Testis (tissue), 3 donors: Measurements from ENCODE around the gene SMCO1. TPM values are rescaled to one million over a fixed set of nuclear protein-coding genes. Genes with fewer than 3 reads are reported as not detected.
"Not testable (repeated sequence)": the region's sequence is repeated elsewhere in the genome, so short reads cannot be mapped to it uniquely, and the experiment has no call there.

Experiments
- DNase-seq: peaks from one replicate; pipeline ENCODE4 v3.0.0-alpha.2; 2019
- H3K27ac ChIP-seq, 2 donors: fragments of 200-600 bp; sonication (generic); one replicate each; pipeline ENCODE4 v1.5.1; 2019
- H3K27me3 ChIP-seq: fragments of 200-600 bp; sonication (generic); one replicate; pipeline ENCODE4 v1.5.1; 2019
- H3K36me3 ChIP-seq: fragments of 200-600 bp; sonication (generic); one replicate; pipeline ENCODE4 v1.5.1; 2017; ENCODE audit warnings: low read depth; ENCODE audit errors: missing control alignments
- H3K4me1 ChIP-seq: fragments of 200-600 bp; sonication (generic); one replicate; pipeline ENCODE4 v1.5.1; 2019
- H3K4me3 ChIP-seq, 2 donors: fragments of 200-600 bp; sonication (generic); one replicate each; pipeline ENCODE4 v1.5.1; 2017 to 2019
- H3K9me3 ChIP-seq: fragments of 200-600 bp; sonication (generic); one replicate; pipeline ENCODE4 v1.5.1; 2017
- POLR2A ChIP-seq: fragments of 450-650 bp; IDR thresholded peaks from one replicate; pipeline ENCODE4 v1.6.1; 2017; ENCODE audit warnings: antibody characterized with exemption, mild to moderate bottlenecking, moderate library complexity
- WGBS, 2 donors: methylation state at CpG; one replicate each; pipeline ENCODE4 v1.1.5; 2018; 5-methylcytosine and 5-hydroxymethylcytosine counted together
- intact Hi-C: fragments of 100-400 bp; cut with DNase I; formaldehyde crosslinking; loops from one replicate; pipeline ENCODE4 v1.15.1; 2023; ENCODE audit warnings: low total_unique reads
- polyA plus RNA-seq: library from polyadenylated mRNA; stranded (reverse); fragments of 350-450 nt; fragmentation: Illumina TruSeq; extraction: RNeasy Lipid Tissue Mini Kit (QIAGEN cat#74804); gene quantifications from one replicate; pipeline ENCODE4 v1.2.3, GENCODE V29; 2014; ENCODE audit warnings: low read depth, low replicate concordance; ENCODE audit not compliant: insufficient read depth
- total RNA-seq, 2 donors: library from RNA; depleted of rRNA; stranded (reverse); fragments of >200 nt; gene quantifications; one replicate each; pipeline ENCODE4 v1.2.3, GENCODE V29; 2016
- TF ChIP-seq, protein P1 (sequence below), 3 experiments: fragments of 450-650 bp in 2 of 3; fragments of 200-600 bp in 1 of 3; sonication (generic) in 1 of 3; IDR thresholded peaks; one replicate each; pipeline ENCODE4 v1.5.1; 2016 to 2019; ENCODE audit warnings: antibody characterized with exemption in 3 of 3, mild to moderate bottlenecking in 2 of 3, moderate library complexity in 1 of 3

SMCO1 gene
- total and polyA plus RNA-seq, 3 donors from 2014 or later = 0.24 to 0.91 (median 0.25) TPM

DNA sequence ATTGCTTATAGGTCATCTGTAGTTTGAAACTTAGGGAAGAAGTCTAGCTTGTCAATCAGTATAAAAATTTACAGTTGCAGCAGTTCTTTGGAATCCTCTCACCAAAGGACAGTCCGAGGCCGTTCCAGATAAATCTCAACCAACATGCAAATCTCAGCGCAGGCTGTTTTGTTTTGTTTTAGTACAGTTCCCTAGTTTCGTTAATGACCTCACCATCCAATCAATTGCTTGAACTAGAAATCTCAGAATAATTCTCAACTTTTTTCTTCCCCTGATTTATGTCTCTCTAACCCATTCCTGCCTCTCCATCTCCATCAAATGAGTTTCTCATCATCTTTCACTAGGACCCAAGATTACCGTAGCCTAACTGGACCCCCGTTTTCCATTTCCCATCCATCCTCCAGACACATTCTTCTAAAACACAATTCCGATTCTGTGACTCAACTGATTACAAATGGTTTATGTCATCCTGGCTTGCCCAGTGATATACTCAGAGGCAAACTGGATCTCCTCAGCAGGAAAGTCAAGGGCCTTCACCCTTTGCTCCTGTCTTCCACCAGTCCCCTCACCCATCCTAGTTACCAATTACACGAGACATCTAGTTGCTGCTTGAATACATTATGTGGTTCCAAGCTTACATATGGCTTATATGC is 1.3 kb downstream of the SMCO1 start:
- H3K27me3 ChIP-seq = no peaks in the 10 kb centered on the region
- H3K9me3 ChIP-seq = no peaks in the 10 kb centered on the region
- no peaks in the 10 kb centered on the region for H3K36me3 ChIP-seq
- no peaks in the 10 kb centered on the region for H3K4me1 ChIP-seq
- H3K27ac ChIP-seq = no peak overlapping the region
- DNase-seq = no peak
- no peak overlapping the region for H3K4me3 ChIP-seq
- TF ChIP-seq, protein P1, sequence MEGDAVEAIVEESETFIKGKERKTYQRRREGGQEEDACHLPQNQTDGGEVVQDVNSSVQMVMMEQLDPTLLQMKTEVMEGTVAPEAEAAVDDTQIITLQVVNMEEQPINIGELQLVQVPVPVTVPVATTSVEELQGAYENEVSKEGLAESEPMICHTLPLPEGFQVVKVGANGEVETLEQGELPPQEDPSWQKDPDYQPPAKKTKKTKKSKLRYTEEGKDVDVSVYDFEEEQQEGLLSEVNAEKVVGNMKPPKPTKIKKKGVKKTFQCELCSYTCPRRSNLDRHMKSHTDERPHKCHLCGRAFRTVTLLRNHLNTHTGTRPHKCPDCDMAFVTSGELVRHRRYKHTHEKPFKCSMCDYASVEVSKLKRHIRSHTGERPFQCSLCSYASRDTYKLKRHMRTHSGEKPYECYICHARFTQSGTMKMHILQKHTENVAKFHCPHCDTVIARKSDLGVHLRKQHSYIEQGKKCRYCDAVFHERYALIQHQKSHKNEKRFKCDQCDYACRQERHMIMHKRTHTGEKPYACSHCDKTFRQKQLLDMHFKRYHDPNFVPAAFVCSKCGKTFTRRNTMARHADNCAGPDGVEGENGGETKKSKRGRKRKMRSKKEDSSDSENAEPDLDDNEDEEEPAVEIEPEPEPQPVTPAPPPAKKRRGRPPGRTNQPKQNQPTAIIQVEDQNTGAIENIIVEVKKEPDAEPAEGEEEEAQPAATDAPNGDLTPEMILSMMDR (IDR thresholded peaks at IDR 0.05) = no peak
- no peak for TF ChIP-seq POLR2A
- WGBS, 2 donors = 85 to 91% methylated on average over 8 of the region's 8 CpGs
- intact Hi-C loops = loop anchor here (10.0 kb wide), 1 partner anchor 259 kb away; no protein-coding TSS in a partner anchor

DNA sequence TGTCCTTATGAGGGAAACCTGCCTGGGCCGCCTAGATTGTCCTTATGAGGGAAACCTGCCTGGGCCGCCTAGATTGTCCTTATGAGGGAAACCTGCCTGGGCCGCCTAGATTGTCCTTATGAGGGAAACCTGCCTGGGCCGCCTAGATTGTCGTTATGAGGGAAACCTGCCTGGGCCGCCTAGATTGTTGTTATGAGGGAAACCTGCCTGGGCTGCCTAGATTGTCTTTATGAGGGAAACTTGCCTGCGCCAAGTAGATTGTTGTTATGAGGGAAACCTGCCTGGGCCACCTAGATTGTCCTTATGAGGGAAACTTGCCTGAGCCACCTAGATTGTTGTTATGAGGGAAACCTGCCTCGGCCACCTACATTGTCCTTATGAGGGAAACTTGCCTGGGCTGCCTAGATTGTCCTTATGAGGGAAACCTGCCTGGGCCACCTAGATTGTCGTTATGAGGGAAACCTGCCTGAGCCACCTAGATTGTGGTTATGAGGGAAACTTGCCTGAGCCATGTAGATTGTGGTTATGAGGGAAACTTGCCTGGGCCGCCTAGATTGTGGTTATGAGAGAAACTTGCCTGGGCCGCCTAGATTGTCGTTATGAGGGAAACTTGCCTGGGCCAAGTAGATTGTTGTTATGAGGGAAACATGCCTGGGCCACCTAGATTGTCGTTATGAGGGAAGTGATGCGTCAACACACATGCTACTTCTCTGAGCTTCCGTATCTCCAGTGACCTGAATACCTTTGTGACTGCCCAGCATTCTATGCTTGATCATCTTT is 3.3 kb downstream of the SMCO1 start:
- DNase-seq, H3K27ac ChIP-seq, H3K9me3 ChIP-seq, H3K27me3 ChIP-seq, H3K4me3 ChIP-seq, H3K36me3 ChIP-seq, H3K4me1 ChIP-seq: not testable (repeated sequence)
- intact Hi-C loops = loop anchor here (10.0 kb wide), 1 partner anchor 257 kb away; no protein-coding TSS in a partner anchor
- 85 to 89% methylated on average over 12 to 15 of the region's 15 CpGs for WGBS, 2 donors

DNA sequence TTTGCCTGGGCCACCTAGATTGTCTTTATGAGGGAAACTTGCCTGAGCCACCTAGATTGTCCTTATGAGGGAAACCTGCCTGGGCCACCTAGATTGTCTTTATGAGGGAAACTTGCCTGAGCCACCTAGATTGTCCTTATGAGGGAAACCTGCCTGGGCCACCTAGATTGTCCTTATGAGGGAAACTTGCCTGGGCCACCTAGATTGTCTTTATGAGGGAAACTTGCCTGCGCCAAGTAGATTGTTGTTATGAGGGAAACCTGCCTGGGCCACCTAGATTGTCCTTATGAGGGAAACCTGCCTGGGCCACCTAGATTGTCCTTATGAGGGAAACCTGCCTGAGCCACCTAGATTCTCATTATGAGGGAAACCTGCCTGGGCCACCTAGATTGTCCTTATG is 4.0 kb downstream of the SMCO1 start:
- not testable (repeated sequence) for H3K36me3 ChIP-seq, H3K4me1 ChIP-seq, H3K27me3 ChIP-seq, H3K4me3 ChIP-seq, DNase-seq, H3K27ac ChIP-seq, H3K9me3 ChIP-seq
- intact Hi-C loops = loop anchor here (10.0 kb wide), 1 partner anchor 256 kb away; no protein-coding TSS in a partner anchor
- 93 to 100% methylated on average over 1 of the region's 1 CpG for WGBS, 2 donors

DNA sequence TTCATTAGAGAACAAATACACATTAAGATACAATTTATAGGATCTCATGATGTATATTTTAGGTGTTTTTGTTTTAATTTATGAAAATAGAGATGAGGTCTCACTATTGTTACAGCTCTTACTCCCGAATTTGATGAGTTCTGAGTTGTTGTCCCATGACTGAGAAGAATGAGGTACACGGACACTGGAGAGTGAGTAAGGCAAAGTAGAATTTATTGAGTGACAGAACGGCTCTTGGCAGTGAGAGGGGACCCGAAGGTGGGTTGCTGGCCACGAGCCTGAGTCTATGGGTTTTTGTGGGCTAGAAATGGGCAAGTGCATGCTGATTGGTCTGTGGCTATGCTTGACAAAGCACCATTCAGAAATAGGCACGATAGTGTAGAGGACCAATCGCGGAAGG is 8.5 kb downstream of the SMCO1 start:
- TF ChIP-seq, protein P1 (IDR thresholded peaks at IDR 0.05) = no peak
- TF ChIP-seq POLR2A = no peak
- Histone ChIP-seq H3K36me3 (no peaks in the 10 kb centered on the region), H3K4me1 (no peaks in the 10 kb centered on the region), H3K27ac (no peak overlapping the region), H3K4me3 (no peak overlapping the region), H3K27me3 (no peaks in the 10 kb centered on the region), H3K9me3 (no peaks in the 10 kb centered on the region)
- no peak for DNase-seq
- intact Hi-C loops = no loop called here
- 88 to 91% methylated on average over 8 of the region's 8 CpGs for WGBS, 2 donors

DNA sequence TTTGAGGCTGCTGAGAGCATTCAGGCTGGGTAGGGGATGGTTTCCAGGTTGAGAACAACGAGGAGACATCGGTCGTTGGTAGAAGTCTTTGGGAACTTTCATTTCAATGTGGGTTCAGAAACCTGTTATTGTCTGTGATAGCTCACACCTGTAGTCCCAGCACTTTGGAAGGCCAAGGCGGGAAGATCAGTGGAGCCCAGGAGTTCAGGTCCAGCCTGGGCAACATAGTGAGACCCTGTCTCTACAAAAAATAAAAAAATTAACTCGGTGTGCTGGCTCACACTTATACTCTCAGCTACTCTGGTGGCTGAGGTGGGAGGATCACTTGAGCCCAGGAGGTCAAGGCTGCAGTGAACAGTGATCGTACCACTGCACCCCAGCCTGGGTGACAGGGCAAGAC is 10.6 kb downstream of the SMCO1 start:
- 67 to 82% methylated on average over 6 of the region's 6 CpGs for WGBS, 2 donors
- Histone ChIP-seq H3K4me3 (peak overlapping the region in 1 of 2 donors; percentile 79), H3K27ac (no peak overlapping the region), H3K9me3 (no peaks in the 10 kb centered on the region), H3K27me3 (no peaks in the 10 kb centered on the region), H3K36me3 (no peaks in the 10 kb centered on the region), H3K4me1 (peaks cover 7% of the 10 kb centered on the region)
- intact Hi-C loops = no loop called here
- TF ChIP-seq POLR2A = no peak
- TF ChIP-seq, protein P1 (IDR thresholded peaks at IDR 0.05) = no peak
- DNase-seq = no peak

DNA sequence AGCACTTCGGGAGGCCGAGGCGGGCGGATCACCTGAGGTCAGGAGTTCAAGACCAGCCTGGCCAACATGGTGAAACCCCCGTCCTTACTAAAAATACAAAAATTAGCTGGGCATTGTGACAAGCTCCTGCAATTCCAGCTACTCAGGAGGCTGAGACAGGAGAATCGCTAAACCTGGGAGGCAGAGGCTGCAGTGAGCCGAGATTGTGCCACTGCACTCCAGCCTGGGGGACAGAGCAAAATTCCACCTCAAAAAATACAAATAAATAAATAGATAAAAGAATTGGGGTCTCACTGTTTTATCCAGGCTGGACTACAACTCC is 11.1 kb downstream of the SMCO1 start:
- intact Hi-C loops, H3K9me3 ChIP-seq, H3K27me3 ChIP-seq, H3K36me3 ChIP-seq, DNase-seq, H3K4me1 ChIP-seq: not testable (repeated sequence)
- WGBS, 2 donors = 14 to 22% methylated on average over 7 of the region's 7 CpGs
- peak overlapping the region; percentile 79 to 99 for H3K4me3 ChIP-seq
- peak overlapping the region; percentile 87 to 92 for H3K27ac ChIP-seq
